ENCODE measurements around the gene NOL8. TPM values are rescaled to one million over a fixed set of nuclear protein-coding genes. Genes with fewer than 3 reads are reported as not detected.

Gene NOL8
- total RNA-seq, 4 donors from 2014 or later = 11.5 to 20.2 (median 14.0) TPM

DNA sequence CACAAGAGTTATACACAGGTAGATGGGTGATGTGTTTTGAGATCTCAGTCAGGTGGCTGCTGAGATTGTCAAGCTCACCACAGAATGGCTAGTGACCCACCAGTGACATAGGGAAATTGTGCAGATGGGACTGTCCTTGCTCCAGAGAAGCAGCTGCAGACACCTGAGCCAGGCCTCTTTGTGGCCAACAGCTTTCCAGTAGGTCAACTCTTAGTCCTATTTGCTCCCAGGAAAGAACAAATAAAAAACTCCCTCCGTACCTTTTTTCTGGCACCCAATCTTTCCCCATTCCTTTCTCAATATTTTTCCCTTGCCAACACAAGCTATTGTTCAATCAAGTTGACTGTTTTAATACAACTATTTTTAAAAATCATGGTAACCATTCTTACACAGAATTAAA lies 45.8 kb downstream of the NOL8 start:
- H3K4me1 ChIP-seq = no peaks in the 10 kb centered on the region
- ATAC-seq = no peak
- in situ Hi-C loops (cut with MboI; ENCODE audit: low sequenced_read_pairs in 4 of 4) = loop anchor here in 1 of 4 donors (25.0 kb wide), 1 partner anchor 142 kb away; no protein-coding TSS in a partner anchor
- peaks cover 9 to 97% of the 10 kb centered on the region in 2 donors for H3K36me3 ChIP-seq
- H3K27ac ChIP-seq = no peak overlapping the region
- H3K9me3 ChIP-seq = no peaks in the 10 kb centered on the region
- H3K27me3 ChIP-seq = no peaks in the 10 kb centered on the region
- intact Hi-C loops (cut with DNase I; ENCODE audit: low total_unique reads) = no loop called here
- TF ChIP-seq POLR2A (IDR thresholded peaks at IDR 0.05) = no peak
- TF ChIP-seq, protein P1, sequence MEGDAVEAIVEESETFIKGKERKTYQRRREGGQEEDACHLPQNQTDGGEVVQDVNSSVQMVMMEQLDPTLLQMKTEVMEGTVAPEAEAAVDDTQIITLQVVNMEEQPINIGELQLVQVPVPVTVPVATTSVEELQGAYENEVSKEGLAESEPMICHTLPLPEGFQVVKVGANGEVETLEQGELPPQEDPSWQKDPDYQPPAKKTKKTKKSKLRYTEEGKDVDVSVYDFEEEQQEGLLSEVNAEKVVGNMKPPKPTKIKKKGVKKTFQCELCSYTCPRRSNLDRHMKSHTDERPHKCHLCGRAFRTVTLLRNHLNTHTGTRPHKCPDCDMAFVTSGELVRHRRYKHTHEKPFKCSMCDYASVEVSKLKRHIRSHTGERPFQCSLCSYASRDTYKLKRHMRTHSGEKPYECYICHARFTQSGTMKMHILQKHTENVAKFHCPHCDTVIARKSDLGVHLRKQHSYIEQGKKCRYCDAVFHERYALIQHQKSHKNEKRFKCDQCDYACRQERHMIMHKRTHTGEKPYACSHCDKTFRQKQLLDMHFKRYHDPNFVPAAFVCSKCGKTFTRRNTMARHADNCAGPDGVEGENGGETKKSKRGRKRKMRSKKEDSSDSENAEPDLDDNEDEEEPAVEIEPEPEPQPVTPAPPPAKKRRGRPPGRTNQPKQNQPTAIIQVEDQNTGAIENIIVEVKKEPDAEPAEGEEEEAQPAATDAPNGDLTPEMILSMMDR (IDR thresholded peaks at IDR 0.05 in 4 of 5, conservative IDR thresholded peaks at IDR 0.05 in 1 of 5) = no peak
- no peak for DNase-seq
- H3K4me3 ChIP-seq = no peak overlapping the region

DNA sequence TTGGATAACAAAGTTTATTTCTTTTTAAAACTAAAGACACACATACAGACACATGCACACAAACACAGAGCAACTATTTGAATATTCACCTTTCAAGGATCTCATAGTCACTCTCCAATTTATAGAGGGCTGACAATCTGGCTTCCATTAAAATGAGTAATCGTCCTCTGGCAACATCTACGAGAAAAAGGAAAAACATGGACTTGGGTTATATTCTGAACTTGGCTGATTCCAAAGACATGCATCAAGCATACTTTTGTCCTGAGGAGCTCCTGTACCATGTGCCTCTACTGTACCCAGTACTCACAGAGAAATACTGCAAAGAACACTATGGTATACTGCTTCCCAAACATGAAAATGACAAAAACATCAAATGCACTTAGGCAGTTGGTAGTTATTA lies 47.0 kb downstream of the NOL8 start:
- TF ChIP-seq, protein P1 (IDR thresholded peaks at IDR 0.05 in 4 of 5, conservative IDR thresholded peaks at IDR 0.05 in 1 of 5) = no peak
- no peak for TF ChIP-seq POLR2A (IDR thresholded peaks at IDR 0.05)
- no peak overlapping the region for H3K4me3 ChIP-seq
- H3K9me3 ChIP-seq = no peaks in the 10 kb centered on the region
- DNase-seq (no peak), ATAC-seq (no peak)
- in situ Hi-C loops (cut with MboI; ENCODE audit: low sequenced_read_pairs in 4 of 4) (loop anchor here in 1 of 4 donors (25.0 kb wide), 1 partner anchor 141 kb away; no protein-coding TSS in a partner anchor), intact Hi-C loops (cut with DNase I; ENCODE audit: low total_unique reads) (no loop called here)
- no peaks in the 10 kb centered on the region for H3K4me1 ChIP-seq
- peaks cover 9 to 98% of the 10 kb centered on the region in 2 donors for H3K36me3 ChIP-seq
- no peak overlapping the region for H3K27ac ChIP-seq
- H3K27me3 ChIP-seq = no peaks in the 10 kb centered on the region

DNA sequence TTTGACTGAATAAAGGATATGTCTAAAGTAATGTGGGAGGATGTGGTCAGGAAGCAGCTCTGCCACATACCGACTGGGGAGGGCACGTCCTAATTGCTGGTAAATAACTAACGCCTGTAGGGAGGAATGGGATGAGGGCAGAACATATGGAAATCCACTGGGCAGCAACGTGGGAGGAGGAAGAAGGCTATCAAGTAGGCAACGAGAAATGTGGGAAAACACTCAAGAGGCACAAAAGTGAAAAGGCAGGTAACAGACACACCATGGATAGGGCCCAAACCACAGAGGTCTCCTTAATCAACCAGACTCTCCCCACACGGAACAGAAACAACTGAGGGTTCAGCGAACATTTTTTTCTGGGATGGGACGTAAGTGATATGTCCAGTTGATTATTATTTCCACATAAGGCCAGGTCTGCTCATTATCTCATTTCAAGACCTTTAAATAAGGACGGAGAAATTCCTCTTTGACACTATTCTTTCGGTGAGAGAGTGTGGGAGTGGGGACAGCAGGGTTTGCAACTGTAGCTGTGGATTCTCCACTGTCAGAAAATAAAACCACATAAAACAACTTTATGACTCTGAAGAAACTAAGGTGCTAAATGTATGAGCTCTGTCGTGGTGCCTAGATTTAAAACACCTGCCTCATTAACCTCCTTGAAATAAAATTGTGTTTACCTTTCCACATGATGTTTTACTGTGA lies 48.7 kb downstream of the NOL8 start:
- TF ChIP-seq, protein P1 (IDR thresholded peaks at IDR 0.05 in 4 of 5, conservative IDR thresholded peaks at IDR 0.05 in 1 of 5) = no peak
- no peak for TF ChIP-seq POLR2A (IDR thresholded peaks at IDR 0.05)
- H3K27me3 ChIP-seq = no peaks in the 10 kb centered on the region
- H3K36me3 ChIP-seq = peaks cover 9 to 95% of the 10 kb centered on the region in 2 donors
- no peak for DNase-seq
- in situ Hi-C loops (cut with MboI; ENCODE audit: low sequenced_read_pairs in 4 of 4) = loop anchor here in 1 of 4 donors (25.0 kb wide), 1 partner anchor 139 kb away; no protein-coding TSS in a partner anchor
- no peak for ATAC-seq
- H3K27ac ChIP-seq = no peak overlapping the region
- H3K9me3 ChIP-seq = no peaks in the 10 kb centered on the region
- no peak overlapping the region for H3K4me3 ChIP-seq
- H3K4me1 ChIP-seq = no peaks in the 10 kb centered on the region
- intact Hi-C loops (cut with DNase I; ENCODE audit: low total_unique reads) = no loop called here

DNA sequence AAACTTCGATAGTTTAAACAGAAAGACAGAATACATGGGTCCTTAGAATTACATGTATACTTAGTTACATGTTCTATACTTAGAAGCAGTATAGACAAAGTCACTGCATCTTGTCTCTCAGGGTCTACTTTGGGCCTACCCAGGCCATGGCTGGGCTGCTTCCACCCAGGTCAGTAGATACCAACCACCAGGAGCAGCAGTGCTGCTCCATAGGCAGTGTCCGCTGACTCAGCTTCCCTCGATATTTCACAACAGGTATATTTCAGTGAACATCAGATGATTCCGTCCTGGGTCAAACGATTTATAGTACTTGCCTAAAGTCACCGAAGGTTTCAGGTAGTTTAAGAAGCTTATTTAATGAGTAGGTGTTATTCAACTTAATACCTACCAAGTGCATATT lies 49.6 kb downstream of the NOL8 start:
- intact Hi-C loops (cut with DNase I; ENCODE audit: low total_unique reads) = no loop called here
- TF ChIP-seq, protein P1 (IDR thresholded peaks at IDR 0.05 in 4 of 5, conservative IDR thresholded peaks at IDR 0.05 in 1 of 5) = no peak
- TF ChIP-seq POLR2A (IDR thresholded peaks at IDR 0.05) = no peak
- ATAC-seq = no peak
- H3K4me1 ChIP-seq = no peaks in the 10 kb centered on the region
- H3K4me3 ChIP-seq = no peak overlapping the region
- peaks cover 9 to 95% of the 10 kb centered on the region in 2 donors for H3K36me3 ChIP-seq
- in situ Hi-C loops (cut with MboI; ENCODE audit: low sequenced_read_pairs in 4 of 4) = loop anchor here in 1 of 4 donors (25.0 kb wide), 1 partner anchor 138 kb away; no protein-coding TSS in a partner anchor
- H3K9me3 ChIP-seq = no peaks in the 10 kb centered on the region
- no peak overlapping the region for H3K27ac ChIP-seq
- no peaks in the 10 kb centered on the region for H3K27me3 ChIP-seq
- DNase-seq = no peak
